ENCODE results near the gene TEPSIN. TPM values are rescaled to one million over a fixed set of nuclear protein-coding genes. Genes with fewer than 3 reads are reported as not detected.

The TEPSIN gene
- total and polyA plus RNA-seq, 2 of the 13 experiments (the other 11 are each of a cell fraction or from before 2014, with no cell fraction given) = 16.1 to 18.8 TPM

GRCh38 chr17:81241648-81242420, 3.0 kb upstream of the TEPSIN start (continued):
- TF ChIP-seq FOXC1 (CRISPR knock-in tag; IDR thresholded peaks at IDR 0.05; ENCODE audit: borderline replicate concordance) = 0 out of 2 replicates have a peak, but pooled peaks have one; percentile 43
- peak; percentile 52; the same call in 1 of the 2 replicates for TF ChIP-seq IKZF5 (CRISPR knock-in tag; IDR thresholded peaks at IDR 0.05)
- TF ChIP-seq TOPORS (CRISPR knock-in tag; IDR thresholded peaks at IDR 0.05) = no peak
- no peak for TF ChIP-seq CREB1 (IDR thresholded peaks at IDR 0.05)
- no peak for TF ChIP-seq CREB1 (CRISPR knock-in tag; IDR thresholded peaks at IDR 0.05)
- TF ChIP-seq MNT (IDR thresholded peaks at IDR 0.05) = no peak
- no peak for TF ChIP-seq SIX4 (CRISPR knock-in tag; IDR thresholded peaks at IDR 0.05)
- peak; percentile 79 for TF ChIP-seq MTERF4 (CRISPR knock-in tag; IDR thresholded peaks at IDR 0.05)
- TF ChIP-seq ZNF773 (CRISPR knock-in tag; IDR thresholded peaks at IDR 0.05; ENCODE audit: borderline replicate concordance) = no peak
- no peak for TF ChIP-seq TEAD2 (CRISPR knock-in tag; IDR thresholded peaks at IDR 0.05)
- no peak for TF ChIP-seq ZNF326 (CRISPR knock-in tag; IDR thresholded peaks at IDR 0.05; ENCODE audit: borderline replicate concordance)
- TF ChIP-seq ZFP82 (CRISPR knock-in tag; IDR thresholded peaks at IDR 0.05; ENCODE audit: borderline replicate concordance) = no peak
- no peak for TF ChIP-seq REL (CRISPR knock-in tag; conservative IDR thresholded peaks at IDR 0.05)
- no peak for TF ChIP-seq KLF13 (CRISPR knock-in tag; IDR thresholded peaks at IDR 0.05)
- no peak for TF ChIP-seq ZNF670 (CRISPR knock-in tag; IDR thresholded peaks at IDR 0.05; ENCODE audit: borderline replicate concordance)
- no peak for TF ChIP-seq ZSCAN12 (CRISPR knock-in tag; IDR thresholded peaks at IDR 0.05)
- TF ChIP-seq SAFB2 (CRISPR knock-in tag; IDR thresholded peaks at IDR 0.05; ENCODE audit: borderline replicate concordance, low read depth) = no peak
- TF ChIP-seq HNF1A (IDR thresholded peaks at IDR 0.05; ENCODE audit: low read depth) = no peak
- 0 out of 2 replicates have a peak, but pooled peaks have one; percentile 16 for TF ChIP-seq HNF1A (CRISPR knock-in tag; IDR thresholded peaks at IDR 0.05; ENCODE audit: borderline replicate concordance)
- no peak for TF ChIP-seq ZNF138 (CRISPR knock-in tag; IDR thresholded peaks at IDR 0.05; ENCODE audit: low read depth)
- TF ChIP-seq ZFP41 (CRISPR knock-in tag; IDR thresholded peaks at IDR 0.05; ENCODE audit: borderline replicate concordance) = no peak
- no peak for TF ChIP-seq SALL2 (CRISPR knock-in tag; IDR thresholded peaks at IDR 0.05)
- TF ChIP-seq SKI (IDR thresholded peaks at IDR 0.05; ENCODE audit: partially characterized antibody) = no peak
